Esophagus squamous epithelium (tissue), 4 donors: ENCODE measurements around the gene DUSP28.

Source experiments
- CTCF ChIP-seq, 6 experiments: fragments of 450-650 bp in 4 of 6; fragments of 200-600 bp in 2 of 6; sonication (generic) in 2 of 6; IDR thresholded peaks; one replicate each; pipeline ENCODE4 v1.5.1; 2016 to 2019; ENCODE audit warnings: antibody characterized with exemption in 6 of 6, mild to moderate bottlenecking in 4 of 6, moderate library complexity in 4 of 6
- POLR2A ChIP-seq, 4 donors: fragments of 450-650 bp; IDR thresholded peaks; one replicate each; pipeline ENCODE4 v1.6.1; 2017; ENCODE audit warnings: antibody characterized with exemption in 4 of 4, mild to moderate bottlenecking in 4 of 4, moderate library complexity in 3 of 4

- TF ChIP-seq CTCF (IDR thresholded peaks at IDR 0.05) (no peak), POLR2A (IDR thresholded peaks at IDR 0.05) (no peak)
Observed at GRCh38 chr2:240538031-240538780, 22.0 kb upstream of the DUSP28 start.
